GM19099 (cell line): ENCODE measurements around the gene THSD4.

Experiments used
- POLR2A ChIP-seq: IDR thresholded peaks from 3 replicates; pipeline ENCODE4 v1.6.1; 2011; ENCODE audit warnings: low read depth; ENCODE audit not compliant: insufficient read length; ENCODE audit errors: extremely low read depth

THSD4 gene

DNA sequence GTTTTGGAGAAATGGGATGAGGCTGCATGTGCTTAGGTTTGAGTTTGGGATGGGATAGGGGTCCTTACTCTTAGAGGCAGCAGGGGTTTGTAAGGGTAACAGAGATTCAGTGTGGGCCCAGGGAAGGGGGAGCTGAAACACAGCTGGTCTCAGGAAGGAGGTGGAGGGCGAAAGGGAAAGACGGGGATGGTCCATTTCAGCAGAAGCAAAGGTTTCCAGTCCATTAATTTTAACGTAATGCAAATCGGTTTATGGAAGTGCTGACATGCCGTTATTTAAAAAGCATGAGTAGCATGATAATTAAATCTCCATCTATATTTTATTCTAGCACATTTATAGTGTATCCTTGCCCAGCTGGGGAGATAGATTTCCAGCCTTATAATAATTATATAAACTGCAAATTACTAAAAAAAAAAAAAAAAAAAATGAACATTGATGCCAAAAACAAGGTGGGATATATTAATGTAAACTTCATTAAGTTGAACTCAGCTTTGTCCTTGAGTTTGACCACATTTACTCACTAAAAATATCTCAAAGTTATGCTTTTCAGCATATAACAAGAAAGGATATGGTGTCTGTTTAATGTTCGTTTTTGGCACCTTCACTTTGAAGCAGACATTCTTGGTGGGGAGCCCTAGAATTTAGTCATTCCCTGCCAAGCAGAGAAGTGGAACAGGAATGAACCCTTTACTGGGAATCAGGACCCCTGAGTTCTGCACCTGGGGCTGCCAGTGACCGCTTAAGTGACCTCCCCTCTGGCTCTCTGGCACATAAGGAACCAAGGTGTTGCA lies 234.7 kb downstream of the THSD4 start:
- no peak for TF ChIP-seq POLR2A

- TF ChIP-seq POLR2A = no peak
These were observed 235.5 kb downstream of the THSD4 start for GRCh38 chr15:71350622-71351378.

- TF ChIP-seq POLR2A = no peak
These were observed 236.9 kb downstream of the THSD4 start for GRCh38 chr15:71352125-71352524.

- no peak for TF ChIP-seq POLR2A
These were observed 237.5 kb downstream of the THSD4 start for GRCh38 chr15:71352765-71353164.

DNA sequence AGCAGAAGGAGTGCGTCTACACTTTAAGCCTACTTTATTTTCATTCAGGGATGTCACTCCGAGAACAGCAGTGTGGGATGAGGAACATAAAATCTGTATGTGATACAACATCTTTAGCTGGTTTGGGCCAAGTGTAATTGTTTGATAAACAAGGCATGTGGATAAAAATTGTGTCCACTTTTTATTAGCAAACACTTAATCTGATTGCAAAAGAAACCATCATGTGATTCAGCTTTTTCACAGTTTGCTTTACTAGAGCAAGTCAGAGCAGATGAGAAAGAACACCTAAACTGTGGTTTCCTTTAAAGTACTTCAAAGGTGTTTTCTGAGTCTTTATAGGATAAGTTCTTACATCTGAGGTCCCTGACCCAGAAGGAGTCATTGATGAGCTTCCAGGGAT lies 237.9 kb downstream of the THSD4 start:
- TF ChIP-seq POLR2A = no peak

DNA sequence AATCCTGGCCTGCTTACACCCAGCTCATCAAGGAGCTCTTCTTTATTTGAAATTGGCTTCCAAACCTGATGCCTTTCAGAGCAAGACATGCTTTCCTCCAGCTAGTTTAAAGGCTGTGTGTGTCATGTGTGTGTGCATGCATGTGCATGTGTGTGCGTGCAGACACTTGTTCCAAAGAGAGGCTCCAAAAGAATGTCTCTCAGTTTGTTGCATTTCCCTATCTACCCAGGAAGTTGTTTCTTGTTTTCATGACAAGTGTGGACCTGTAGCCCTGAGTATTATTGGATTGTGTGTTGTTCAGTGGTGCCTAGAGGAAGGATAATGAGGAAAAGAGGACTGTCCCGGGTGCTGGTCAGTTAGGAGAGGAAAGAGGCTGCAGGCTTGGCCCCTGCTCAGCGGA lies 240.0 kb downstream of the THSD4 start:
- no peak for TF ChIP-seq POLR2A

DNA sequence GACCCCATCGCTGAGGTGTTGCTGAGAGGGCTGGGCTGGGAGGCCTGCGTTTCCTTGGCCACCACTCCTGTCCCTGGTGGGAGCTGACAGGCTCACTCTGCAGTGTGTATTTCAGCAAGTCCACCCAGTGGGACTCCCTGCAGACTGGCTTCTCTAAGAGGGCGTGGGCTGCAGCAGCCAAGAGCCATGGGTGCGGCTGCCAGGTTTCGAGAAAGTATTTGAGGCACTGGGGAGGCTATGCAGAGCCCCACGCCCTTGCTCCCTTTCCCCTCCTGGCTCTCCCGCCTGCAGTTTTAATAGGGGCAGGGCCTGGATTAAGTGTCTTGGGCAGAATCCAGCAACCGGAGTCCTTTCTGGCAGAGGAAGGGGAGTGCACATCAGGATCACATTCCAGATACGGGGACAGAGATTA lies 242.1 kb downstream of the THSD4 start:
- TF ChIP-seq POLR2A = no peak

DNA sequence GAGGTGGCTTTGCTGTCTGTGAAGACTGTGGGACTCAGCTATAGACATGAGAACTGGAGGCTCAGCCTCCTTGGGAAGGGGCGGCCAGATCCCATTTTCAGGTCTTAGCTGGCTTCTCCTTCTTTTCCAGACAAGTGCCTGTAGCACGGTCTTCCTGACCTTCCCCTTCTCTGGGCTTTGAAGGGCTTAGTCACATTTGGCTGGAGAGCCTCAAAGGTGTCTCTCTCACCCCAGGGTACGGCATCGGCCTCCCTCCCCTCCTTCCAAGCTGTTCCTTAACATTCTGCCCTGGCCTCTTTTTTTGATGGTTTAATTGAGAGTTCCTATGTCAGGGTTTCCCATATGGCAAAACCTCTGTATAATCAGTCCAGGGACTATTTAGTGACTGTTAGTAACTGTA lies 242.7 kb downstream of the THSD4 start:
- TF ChIP-seq POLR2A = no peak

GRCh38 chr15:71359246-71359645 lies 244.0 kb downstream of the THSD4 start:
- TF ChIP-seq POLR2A = no peak

- TF ChIP-seq POLR2A = no peak
These were observed 247.3 kb downstream of the THSD4 start for GRCh38 chr15:71362556-71362955.

DNA sequence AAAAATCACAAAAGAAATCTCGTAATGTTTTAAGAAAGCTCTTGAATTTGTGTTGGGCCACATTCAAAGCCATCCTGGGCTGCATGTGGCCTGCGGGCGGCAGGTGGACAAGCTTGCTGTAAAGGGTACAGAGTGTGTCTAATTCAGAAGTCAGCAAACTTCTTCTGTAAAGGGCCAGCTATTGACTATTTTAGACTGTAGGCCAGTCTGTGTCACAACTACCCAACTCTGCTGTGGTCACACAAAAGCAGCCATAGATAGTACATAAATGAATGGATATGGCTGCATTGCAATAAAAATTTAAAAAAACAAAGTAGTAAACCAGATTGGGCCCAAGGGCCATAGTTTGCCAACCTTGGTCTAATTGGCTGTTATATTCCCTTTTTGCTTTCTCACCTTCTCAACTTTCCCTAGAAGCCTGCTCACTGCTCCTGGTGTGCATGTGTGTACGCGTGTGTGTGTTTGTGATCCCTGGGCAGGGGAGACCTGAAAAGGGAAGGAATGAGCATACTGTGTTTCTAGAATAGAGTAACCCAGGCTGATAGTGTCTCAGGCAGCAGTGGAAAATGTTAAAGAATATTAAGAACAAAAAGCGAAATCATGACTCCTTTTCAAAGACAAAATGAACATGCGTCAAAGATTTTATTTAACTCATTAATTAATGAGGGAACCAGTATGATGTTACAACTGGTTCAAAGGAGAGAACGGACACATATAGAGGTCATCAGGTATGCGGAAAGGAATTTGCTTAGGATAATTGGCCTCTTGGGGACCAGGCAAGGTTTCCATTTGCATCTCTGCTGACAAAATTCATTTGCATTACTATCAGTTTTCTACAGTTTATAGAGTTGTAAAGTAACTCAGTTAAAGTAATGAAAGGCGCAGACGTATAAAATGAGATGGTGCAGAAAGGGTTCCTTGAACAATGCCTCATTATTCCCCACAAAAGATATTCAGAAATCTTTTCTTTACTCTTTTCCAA lies 248.0 kb downstream of the THSD4 start:
- no peak for TF ChIP-seq POLR2A

- no peak for TF ChIP-seq POLR2A
These were observed 248.9 kb downstream of the THSD4 start for GRCh38 chr15:71364117-71364584.

DNA sequence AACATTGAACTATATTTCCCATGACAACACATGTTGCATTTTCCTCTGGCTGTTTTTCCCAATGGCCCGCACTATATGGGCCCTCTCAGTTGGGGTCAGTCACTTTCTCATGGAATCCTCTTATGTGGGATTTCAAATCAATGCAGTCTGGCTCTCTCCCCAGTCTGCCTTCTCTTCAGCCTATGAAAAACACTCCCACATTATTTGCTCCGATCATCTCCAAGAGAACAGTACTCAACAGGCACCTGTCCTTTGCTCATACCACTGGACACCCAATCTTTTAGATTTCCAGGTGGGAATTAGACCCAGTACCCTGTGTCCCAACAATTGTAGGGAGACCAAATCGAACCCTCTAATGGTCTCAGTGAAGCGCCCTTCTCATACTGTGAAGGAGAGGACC lies 251.3 kb downstream of the THSD4 start:
- no peak for TF ChIP-seq POLR2A

- no peak for TF ChIP-seq POLR2A
These were observed 251.7 kb downstream of the THSD4 start for GRCh38 chr15:71366926-71367325.

GRCh38 chr15:71373917-71374316 lies 258.6 kb downstream of the THSD4 start:
- TF ChIP-seq POLR2A = no peak

GRCh38 chr15:71374607-71375352 lies 259.5 kb downstream of the THSD4 start:
- TF ChIP-seq POLR2A = no peak
